Measurements from ENCODE around the gene MFNG. TPM values are rescaled to one million over a fixed set of nuclear protein-coding genes. Genes with fewer than 3 reads are reported as not detected.

Gene MFNG
- total RNA-seq, 4 donors from 2014 or later, result 7.5 to 23.1 (median 18.5) TPM

- peak; percentile 93 for DNase-seq (ENCODE audit: extremely low spot score)
- intact Hi-C loops (cut with DNase I), result no loop called here
- TF ChIP-seq POLR2AphosphoS5 (IDR thresholded peaks at IDR 0.05) (peak; percentile 40 to 61), EP300 (IDR thresholded peaks at IDR 0.05) (no peak)
- Histone ChIP-seq H3K27ac (replicated peaks in 1 of 4) (peak overlapping the region; percentile 27 to 70 (median 66)), H3K9me3 (no peaks in the 10 kb centered on the region), H3K27me3 (peaks cover 0 to 79% (median 0%) of the 10 kb centered on the region in 4 donors), H3K4me3 (peak overlapping the region; percentile 36 to 58 (median 44)), H3K4me1 (peaks cover 18 to 27% (median 25%) of the 10 kb centered on the region in 4 donors), H3K36me3 (peaks cover 0 to 7% (median 0%) of the 10 kb centered on the region in 4 donors)
- WGBS, result 74% methylated on average over 37 of the region's 39 CpGs
Measured at GRCh38 chr22:37484480-37485394, 1.4 kb downstream of the MFNG start.

- intact Hi-C loops (cut with DNase I), result no loop called here
- H3K36me3 ChIP-seq, result peaks cover 0 to 21% (median 4%) of the 10 kb centered on the region in 4 donors
- peaks cover 14 to 27% (median 25%) of the 10 kb centered on the region in 4 donors for H3K4me1 ChIP-seq
- no peak overlapping the region for H3K27ac ChIP-seq (replicated peaks in 1 of 4)
- peaks cover 0 to 88% (median 0%) of the 10 kb centered on the region in 4 donors for H3K27me3 ChIP-seq
- TF ChIP-seq EP300 (IDR thresholded peaks at IDR 0.05), result no peak
- TF ChIP-seq CTCF (IDR thresholded peaks at IDR 0.05), result no peak
- TF ChIP-seq POLR2A (IDR thresholded peaks at IDR 0.05; ENCODE audit: low read depth), result no peak
- no peak for TF ChIP-seq POLR2AphosphoS5 (IDR thresholded peaks at IDR 0.05)
- DNase-seq (ENCODE audit: extremely low spot score), result no peak
- no peaks in the 10 kb centered on the region for H3K9me3 ChIP-seq
- no peak overlapping the region for H3K4me3 ChIP-seq
- WGBS, result 77% methylated on average over 13 of the region's 13 CpGs
Measured at GRCh38 chr22:37483050-37483449, 3.1 kb downstream of the MFNG start.

GRCh38 chr22:37482244-37482643, 3.9 kb downstream of the MFNG start:
- DNase-seq (ENCODE audit: extremely low spot score), result no peak
- peaks cover 0 to 95% (median 0%) of the 10 kb centered on the region in 4 donors for H3K27me3 ChIP-seq
- H3K4me1 ChIP-seq, result peaks cover 14 to 27% (median 25%) of the 10 kb centered on the region in 4 donors
- intact Hi-C loops (cut with DNase I), result no loop called here
- WGBS, result 81% methylated on average over 9 of the region's 9 CpGs
- H3K4me3 ChIP-seq, result no peak overlapping the region
- no peak for TF ChIP-seq EP300 (IDR thresholded peaks at IDR 0.05)
- no peak for TF ChIP-seq CTCF (IDR thresholded peaks at IDR 0.05)
- TF ChIP-seq POLR2A (IDR thresholded peaks at IDR 0.05; ENCODE audit: low read depth), result no peak
- TF ChIP-seq POLR2AphosphoS5 (IDR thresholded peaks at IDR 0.05), result no peak
- H3K9me3 ChIP-seq, result no peaks in the 10 kb centered on the region
- no peak overlapping the region for H3K27ac ChIP-seq (replicated peaks in 1 of 4)
- H3K36me3 ChIP-seq, result peaks cover 0 to 27% (median 6%) of the 10 kb centered on the region in 4 donors

GRCh38 chr22:37481347-37481907, 4.8 kb downstream of the MFNG start:
- DNase-seq (ENCODE audit: extremely low spot score), result no peak
- Histone ChIP-seq H3K9me3 (no peaks in the 10 kb centered on the region), H3K36me3 (peaks cover 0 to 34% (median 10%) of the 10 kb centered on the region in 4 donors), H3K4me3 (no peak overlapping the region), H3K27me3 (peaks cover 0 to 95% (median 0%) of the 10 kb centered on the region in 4 donors), H3K27ac (replicated peaks in 1 of 4) (no peak overlapping the region), H3K4me1 (peaks cover 6 to 19% (median 18%) of the 10 kb centered on the region in 4 donors)
- intact Hi-C loops (cut with DNase I), result no loop called here
- WGBS, result 81% methylated on average over 8 of the region's 12 CpGs
- no peak for TF ChIP-seq EP300 (IDR thresholded peaks at IDR 0.05)
- no peak for TF ChIP-seq POLR2A (IDR thresholded peaks at IDR 0.05; ENCODE audit: low read depth)
- TF ChIP-seq POLR2AphosphoS5 (IDR thresholded peaks at IDR 0.05), result no peak
- no peak for TF ChIP-seq CTCF (IDR thresholded peaks at IDR 0.05)
